Activated CD8-positive, alpha-beta T cell treated with anti-CD3 and anti-CD28 coated beads for 36 hours (primary cell): ENCODE results near the gene CCNB1. TPM values are rescaled to one million over a fixed set of nuclear protein-coding genes. Genes with fewer than 3 reads are reported as not detected.

ENCODE experiments used
- ATAC-seq: fragments of 200-7000 bp; cut with Tn5 transposase; one replicate; pipeline ENCODE4 v1.10.0; 2021; ENCODE audit warnings: mild to moderate bottlenecking, moderate library complexity
- CTCF ChIA-PET: fragments of 350-600 bp; sonication (Branson Sonifier 250); formaldehyde crosslinking; loops from one replicate; lab custom pipeline; 2021; ENCODE audit warnings: antibody characterized with exemption; lab: Charles Lee
- POLR2A ChIA-PET: fragments of 350-600 bp; sonication (Branson Sonifier 250); formaldehyde crosslinking; loops from one replicate; lab custom pipeline; 2021; ENCODE audit warnings: antibody characterized with exemption; lab: Charles Lee
- DNase-seq: peaks from one replicate; pipeline ENCODE4 v3.0.0-alpha.2; 2020
- H3K27ac Mint-ChIP-seq: one replicate; pipeline ENCODE4 v1.8.0; 2021; ENCODE audit warnings: mild to moderate bottlenecking, mixed read lengths
- H3K27me3 Mint-ChIP-seq: one replicate; pipeline ENCODE4 v1.8.0; 2021; ENCODE audit warnings: mixed read lengths
- H3K36me3 Mint-ChIP-seq: one replicate; pipeline ENCODE4 v1.8.0; 2021; ENCODE audit warnings: low read depth, mixed read lengths
- H3K4me1 Mint-ChIP-seq: one replicate; pipeline ENCODE4 v1.8.0; 2021; ENCODE audit warnings: low read depth, mixed read lengths
- H3K4me3 Mint-ChIP-seq: one replicate; pipeline ENCODE4 v1.8.0; 2021; ENCODE audit warnings: mild to moderate bottlenecking, moderate library complexity, mixed read lengths
- H3K9me3 Mint-ChIP-seq: one replicate; pipeline ENCODE4 v1.8.0; 2021; ENCODE audit warnings: mixed read lengths
- CTCF ChIP-seq: fragments of 200-600 bp; IDR thresholded peaks from one replicate; pipeline ENCODE4 v1.8.0; 2022; ENCODE audit warnings: antibody characterized with exemption, mild to moderate bottlenecking
- intact Hi-C: fragments of 100-400 bp; cut with micrococcal nuclease; formaldehyde crosslinking; loops from one replicate; pipeline ENCODE4 v1.10.0; 2022
- total RNA-seq, 2 experiments: library from RNA; stranded (reverse); gene quantifications; one replicate each; pipeline ENCODE4 v1.2.3, GENCODE V29; 2021

CCNB1 gene
- total RNA-seq, 2 experiments from 2014 or later, result 167 to 175 TPM

- intact Hi-C loops, result no loop called here
- ChIA-PET POLR2A (interaction anchor here (1.5 kb wide), 1 partner anchor 9 kb away, joined by 3 read pairs; no protein-coding TSS in a partner anchor), CTCF (interaction anchor here (1.3 kb wide), 1 partner anchor 11 kb away, joined by 3 read pairs; no protein-coding TSS in a partner anchor)
- no peaks in the 10 kb centered on the region for H3K4me1 Mint-ChIP-seq
- no peak overlapping the region for H3K27ac Mint-ChIP-seq
- ATAC-seq, result no peak
- DNase-seq, result no peak
- no peak overlapping the region for H3K4me3 Mint-ChIP-seq
- no peaks in the 10 kb centered on the region for H3K9me3 Mint-ChIP-seq
- peaks cover 35% of the 10 kb centered on the region for H3K36me3 Mint-ChIP-seq
- no peaks in the 10 kb centered on the region for H3K27me3 Mint-ChIP-seq
- TF ChIP-seq CTCF, result no peak
Observed at GRCh38 chr5:69202497-69202896, 35.5 kb downstream of the CCNB1 start.

GRCh38 chr5:69206528-69207190 lies 39.7 kb downstream of the CCNB1 start:
- Mint-ChIP-seq H3K27ac (no peak overlapping the region), H3K36me3 (peaks cover 24% of the 10 kb centered on the region), H3K27me3 (no peaks in the 10 kb centered on the region), H3K9me3 (no peaks in the 10 kb centered on the region), H3K4me1 (no peaks in the 10 kb centered on the region), H3K4me3 (no peak overlapping the region)
- no peak for DNase-seq
- ChIA-PET POLR2A (no interaction called here), CTCF (no interaction called here)
- no peak for TF ChIP-seq CTCF
- intact Hi-C loops, result no loop called here
- no peak for ATAC-seq

GRCh38 chr5:69209602-69210001 lies 42.7 kb downstream of the CCNB1 start:
- CTCF ChIA-PET, result no interaction called here
- H3K27me3 Mint-ChIP-seq, result no peaks in the 10 kb centered on the region

GRCh38 chr5:69211200-69211599 lies 44.2 kb downstream of the CCNB1 start:
- intact Hi-C loops, result no loop called here
- CTCF ChIA-PET, result interaction anchor here (0.6 kb wide), 1 partner anchor 638 kb away, joined by 3 read pairs; no protein-coding TSS in a partner anchor
- POLR2A ChIA-PET, result interaction anchor here (1.4 kb wide), 2 partner anchors 10 to 21 kb away, joined by 3 to 8 read pairs; partner anchors contain the start of gene CENPH

More at GRCh38 chr5:69209602-69210001, 42.7 kb downstream of the CCNB1 start:
- TF ChIP-seq CTCF, result no peak
- Mint-ChIP-seq H3K4me3 (no peak overlapping the region), H3K4me1 (no peaks in the 10 kb centered on the region), H3K36me3 (peaks cover 26% of the 10 kb centered on the region), H3K9me3 (no peaks in the 10 kb centered on the region), H3K27ac (no peak overlapping the region)
- intact Hi-C loops, result no loop called here
- ATAC-seq (no peak), DNase-seq (no peak)
- POLR2A ChIA-PET, result interaction anchor here (1.1 kb wide), 1 partner anchor 26 kb away, joined by 3 read pairs; no protein-coding TSS in a partner anchor

More at GRCh38 chr5:69211200-69211599, 44.2 kb downstream of the CCNB1 start:
- Mint-ChIP-seq H3K27ac (no peak overlapping the region), H3K27me3 (no peaks in the 10 kb centered on the region), H3K4me1 (peaks cover 3% of the 10 kb centered on the region), H3K36me3 (peaks cover 26% of the 10 kb centered on the region), H3K4me3 (no peak overlapping the region), H3K9me3 (no peaks in the 10 kb centered on the region)
- ATAC-seq (no peak), DNase-seq (no peak)
- no peak for TF ChIP-seq CTCF
